AG20443 (cell line): ENCODE measurements around the gene GOLT1A.

Experiments used
- DNase-seq: peaks from one replicate; pipeline ENCODE4 v3.0.0; 2012; ENCODE audit warnings: low spot score, mixed read lengths

GOLT1A gene

GRCh38 chr1:204190212-204191211 lies 23.3 kb downstream of the GOLT1A start:
- DNase-seq: peak; percentile 76

GRCh38 chr1:204188959-204189639 lies 24.7 kb downstream of the GOLT1A start:
- no peak for DNase-seq

- DNase-seq: no peak
Measured at GRCh38 chr1:204186597-204186996, 27.2 kb downstream of the GOLT1A start.

GRCh38 chr1:204181116-204181515 lies 32.7 kb downstream of the GOLT1A start:
- DNase-seq: no peak

- no peak for DNase-seq
Measured at GRCh38 chr1:204180133-204180532, 33.7 kb downstream of the GOLT1A start.

GRCh38 chr1:204178487-204179281 lies 35.1 kb downstream of the GOLT1A start:
- no peak for DNase-seq

- no peak for DNase-seq
Measured at GRCh38 chr1:204177133-204177532, 36.7 kb downstream of the GOLT1A start.

- DNase-seq: no peak
Measured at GRCh38 chr1:204176049-204176448, 37.7 kb downstream of the GOLT1A start.

GRCh38 chr1:204174958-204175357 lies 38.8 kb downstream of the GOLT1A start:
- DNase-seq: no peak

- DNase-seq: no peak
Measured at GRCh38 chr1:204172404-204173029, 41.3 kb downstream of the GOLT1A start.

- DNase-seq: no peak
Measured at GRCh38 chr1:204171751-204172178, 42.0 kb downstream of the GOLT1A start.

GRCh38 chr1:204170494-204171155 lies 43.2 kb downstream of the GOLT1A start:
- no peak for DNase-seq

GRCh38 chr1:204169858-204170257 lies 43.9 kb downstream of the GOLT1A start:
- DNase-seq: no peak

- DNase-seq: no peak
Measured at GRCh38 chr1:204167730-204168129, 46.1 kb downstream of the GOLT1A start.

GRCh38 chr1:204166219-204166618 lies 47.6 kb downstream of the GOLT1A start, which contains the start of gene REN:
Gene REN, minus strand, starts transcription at chr1:204166337. Its CDS starts 44 bp downstream, at chr1:204166293.
- DNase-seq: no peak

- DNase-seq: peak; percentile 90
Measured at GRCh38 chr1:204162494-204163074, 51.2 kb downstream of the GOLT1A start.

- no peak for DNase-seq
Measured at GRCh38 chr1:204161609-204162493, 51.9 kb downstream of the GOLT1A start.

GRCh38 chr1:204157962-204158361 lies 55.8 kb downstream of the GOLT1A start:
- DNase-seq: no peak

- no peak for DNase-seq
Measured at GRCh38 chr1:204155881-204156280, 57.9 kb downstream of the GOLT1A start.
